Stimulated activated CD8-positive, alpha-beta memory T cell treated with anti-CD3 and anti-CD28 coated beads, Interleukin-12 subunit alpha, Interleukin-12 subunit beta, amount 100 ng/mL, for 1 hour (primary cell): ENCODE measurements around the gene SLC10A6.

Experiments used
- DNase-seq: peaks from one replicate; pipeline ENCODE4 v3.0.0-alpha.2; 2020; ENCODE audit warnings: low read depth

Gene SLC10A6

DNA sequence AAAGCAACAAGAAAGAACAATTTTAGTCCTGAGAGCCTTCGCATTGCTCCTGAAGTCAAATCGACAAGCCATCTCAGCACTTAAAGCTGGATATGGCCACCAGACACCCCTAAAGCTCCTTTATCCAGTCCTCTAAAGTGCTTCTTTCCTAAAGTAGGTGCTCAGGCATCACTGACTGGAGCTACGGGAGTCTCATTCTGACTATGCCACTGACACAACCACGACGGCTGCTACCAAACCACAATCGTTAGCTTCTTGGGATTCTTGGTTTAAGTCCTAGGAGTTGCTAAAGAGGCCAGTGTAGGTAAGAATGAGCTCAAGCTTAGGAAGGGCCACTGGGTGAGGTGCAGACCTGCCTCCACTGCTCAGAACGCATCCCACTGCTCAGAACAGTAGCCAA is 1.0 kb downstream of the SLC10A6 start:
- DNase-seq = no peak

DNA sequence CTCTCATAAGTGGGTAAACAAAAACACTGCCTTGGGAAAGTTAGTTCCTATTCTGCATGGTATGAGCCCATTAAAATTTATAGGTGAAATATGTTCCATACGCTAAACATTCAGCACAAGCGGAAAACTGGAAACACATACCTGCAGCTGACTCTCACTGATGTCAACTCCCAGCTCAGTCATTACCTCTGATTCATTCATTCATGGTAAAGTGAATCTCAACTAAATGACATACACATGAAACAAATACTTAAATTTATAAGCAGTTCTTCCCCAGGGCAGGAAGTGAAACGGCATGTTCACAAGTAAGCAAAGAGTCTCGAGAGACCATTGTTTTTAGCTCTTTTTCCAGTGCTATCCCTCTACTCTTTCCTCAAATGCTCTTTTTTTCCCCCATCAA is 1.6 kb downstream of the SLC10A6 start:
- no peak for DNase-seq

DNA sequence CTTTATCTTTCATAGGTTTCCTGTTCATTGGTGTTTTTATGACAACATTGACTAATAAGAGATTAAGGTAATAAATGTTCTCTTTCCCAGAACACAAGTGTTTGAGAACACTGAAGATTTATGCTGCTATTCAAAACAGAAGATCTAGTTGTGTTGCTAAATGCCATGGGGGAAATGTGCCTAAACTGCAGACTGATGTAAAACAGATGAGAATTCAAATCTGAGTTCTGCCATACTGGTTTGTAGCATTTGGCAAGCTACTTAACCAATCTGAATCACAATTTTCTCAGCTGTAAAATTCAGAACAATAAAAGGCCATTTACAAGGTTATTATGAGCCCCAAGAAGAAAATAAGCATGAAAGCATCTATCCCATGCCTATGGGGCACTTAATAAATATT is 2.3 kb downstream of the SLC10A6 start:
- DNase-seq = no peak

DNA sequence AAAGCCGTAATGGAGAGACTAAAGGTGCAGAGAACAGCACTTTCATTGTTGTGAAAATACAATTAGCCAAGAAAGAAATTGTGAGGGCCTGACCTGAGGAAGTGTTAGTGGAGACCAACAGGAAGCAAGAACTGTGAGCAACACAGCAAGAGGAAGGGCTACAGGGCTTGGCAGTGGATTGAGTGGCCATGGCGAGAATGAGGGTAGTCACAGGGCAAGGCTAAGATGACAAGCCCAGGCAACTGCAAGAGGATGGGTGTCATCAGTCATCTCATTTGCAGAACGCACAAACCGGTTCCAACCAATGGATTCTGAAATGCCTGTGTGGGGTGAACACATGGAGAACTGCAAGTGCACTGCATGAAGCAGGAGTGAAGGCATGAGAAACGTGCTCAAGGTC is 3.6 kb downstream of the SLC10A6 start:
- DNase-seq = no peak

DNA sequence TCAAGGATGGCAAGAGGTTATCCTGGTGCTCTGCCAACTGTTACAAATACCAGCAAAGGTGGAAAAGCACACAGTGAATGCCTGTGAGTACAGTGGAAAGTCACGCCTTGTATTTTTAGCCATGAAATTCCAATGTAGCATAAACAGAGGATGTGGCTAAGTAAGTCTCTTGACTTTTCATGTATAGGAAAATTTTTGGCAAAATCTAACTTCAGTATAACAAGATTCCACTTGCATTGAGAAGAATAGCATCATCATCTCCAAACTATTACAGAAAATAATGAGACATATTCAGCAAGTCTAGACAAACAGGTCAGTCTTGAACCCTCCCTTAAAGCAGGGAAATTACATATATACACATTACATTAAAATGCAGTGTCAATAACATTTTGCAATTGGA is 7.9 kb downstream of the SLC10A6 start:
- DNase-seq = no peak

DNA sequence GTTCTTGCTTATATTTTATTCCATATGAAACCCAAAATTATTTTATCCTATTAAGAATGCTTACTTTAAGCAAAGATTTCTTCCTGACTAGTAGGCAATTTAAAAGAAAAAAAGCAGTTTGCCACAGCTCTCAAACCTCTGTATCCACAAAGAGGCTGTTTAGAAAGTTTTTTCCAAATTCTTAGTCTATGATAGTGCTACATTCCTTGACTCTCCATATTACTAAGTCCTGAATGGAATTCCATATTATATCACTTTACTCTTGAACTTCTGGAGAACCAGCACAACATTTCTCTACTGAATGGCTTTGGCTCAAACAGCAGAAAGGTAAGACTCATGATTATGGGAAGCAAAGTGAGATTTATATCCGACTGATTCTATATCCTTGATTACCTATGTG is 8.3 kb downstream of the SLC10A6 start:
- no peak for DNase-seq

DNA sequence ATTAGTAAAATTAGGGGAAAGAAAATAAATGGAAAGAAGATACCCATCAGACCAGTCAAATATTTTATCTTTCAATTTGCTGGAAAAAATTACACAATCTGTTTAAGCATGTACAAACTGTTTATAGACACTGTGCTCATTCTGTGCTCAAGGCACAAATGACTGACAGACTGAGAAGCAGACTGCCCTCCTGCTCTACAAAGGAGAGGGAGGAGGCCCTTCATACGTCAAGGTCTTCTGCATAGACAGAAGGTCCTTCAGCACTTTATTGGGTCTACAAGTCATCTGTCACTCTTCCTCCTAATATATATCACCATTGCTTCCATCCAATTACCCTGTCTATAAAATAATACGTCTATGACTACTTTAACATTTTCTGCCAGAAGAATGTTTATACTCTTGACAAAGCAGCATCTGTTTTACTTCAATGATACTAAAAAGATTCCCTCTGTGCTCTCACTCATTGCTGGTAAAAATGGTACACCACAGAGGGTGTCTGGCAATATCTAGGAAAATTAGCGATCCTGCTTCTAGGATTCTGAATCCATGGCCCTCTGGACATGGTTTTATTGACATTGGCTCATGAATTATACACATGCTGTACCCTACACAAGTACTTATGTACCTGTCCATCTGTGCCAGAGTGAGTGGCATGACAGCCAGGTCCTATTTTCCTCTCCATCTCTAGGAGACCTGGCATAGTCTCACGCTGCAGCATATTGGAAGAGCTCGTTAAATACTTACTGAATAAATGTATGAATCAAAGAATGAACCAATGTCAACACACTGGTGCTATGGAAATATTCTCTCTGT is 11.3 kb downstream of the SLC10A6 start:
- DNase-seq = no peak

DNA sequence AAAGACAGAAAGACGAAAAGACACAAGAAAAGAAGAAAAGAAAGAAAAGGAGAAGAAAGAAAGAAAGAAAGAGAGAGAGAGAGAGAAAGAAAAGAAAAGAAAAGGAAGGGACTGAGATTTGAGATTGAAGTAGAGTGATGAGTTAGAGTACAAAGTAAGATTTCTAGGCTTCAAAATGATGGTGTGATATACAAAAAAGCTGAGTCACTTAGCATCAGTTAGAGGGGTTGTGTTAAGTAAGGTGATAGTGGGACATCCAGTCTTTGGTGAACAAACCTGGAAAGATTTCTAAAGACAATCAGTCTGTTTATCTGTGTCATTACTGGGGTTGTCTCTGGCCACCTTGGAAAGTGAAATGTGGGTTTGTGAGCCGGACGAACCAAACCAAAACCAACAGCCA is 13.5 kb downstream of the SLC10A6 start:
- DNase-seq = no peak

DNA sequence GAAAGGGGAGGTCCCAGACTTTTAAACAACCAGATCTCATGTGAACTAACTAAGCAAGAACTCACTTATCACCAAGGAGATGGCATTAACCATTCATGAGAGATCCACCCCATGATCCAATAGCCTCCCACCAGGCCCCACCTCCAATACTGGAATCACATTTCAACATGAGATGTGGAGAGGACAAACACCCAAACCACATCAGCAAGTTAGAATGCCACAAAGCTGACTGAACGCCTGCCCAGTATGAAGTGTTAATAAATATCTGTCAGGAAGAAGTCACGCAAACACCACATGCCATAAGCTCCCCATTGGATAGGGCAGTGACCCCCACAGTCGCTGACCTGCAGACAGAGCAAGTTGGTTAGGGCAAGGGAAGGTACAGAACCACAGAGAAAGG is 14.3 kb downstream of the SLC10A6 start:
- DNase-seq = no peak

DNA sequence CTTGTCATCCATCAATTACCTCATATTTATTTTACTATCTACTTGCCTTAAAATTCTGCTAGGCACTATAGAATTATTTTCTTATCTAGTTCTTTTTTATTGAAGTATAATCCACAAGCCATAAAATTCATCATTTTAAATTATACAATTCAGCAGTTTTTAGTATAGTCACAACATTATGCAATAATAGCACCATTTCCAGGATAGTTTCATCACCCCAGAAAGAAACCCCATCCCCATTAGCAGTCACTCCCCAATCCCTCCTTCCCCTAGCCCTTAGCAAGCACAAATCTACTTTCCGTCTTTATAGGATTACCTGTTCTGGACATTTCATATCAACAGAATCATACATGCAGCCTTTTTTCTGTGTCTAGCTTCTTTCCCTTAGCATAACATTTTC is 15.6 kb downstream of the SLC10A6 start:
- no peak for DNase-seq

DNA sequence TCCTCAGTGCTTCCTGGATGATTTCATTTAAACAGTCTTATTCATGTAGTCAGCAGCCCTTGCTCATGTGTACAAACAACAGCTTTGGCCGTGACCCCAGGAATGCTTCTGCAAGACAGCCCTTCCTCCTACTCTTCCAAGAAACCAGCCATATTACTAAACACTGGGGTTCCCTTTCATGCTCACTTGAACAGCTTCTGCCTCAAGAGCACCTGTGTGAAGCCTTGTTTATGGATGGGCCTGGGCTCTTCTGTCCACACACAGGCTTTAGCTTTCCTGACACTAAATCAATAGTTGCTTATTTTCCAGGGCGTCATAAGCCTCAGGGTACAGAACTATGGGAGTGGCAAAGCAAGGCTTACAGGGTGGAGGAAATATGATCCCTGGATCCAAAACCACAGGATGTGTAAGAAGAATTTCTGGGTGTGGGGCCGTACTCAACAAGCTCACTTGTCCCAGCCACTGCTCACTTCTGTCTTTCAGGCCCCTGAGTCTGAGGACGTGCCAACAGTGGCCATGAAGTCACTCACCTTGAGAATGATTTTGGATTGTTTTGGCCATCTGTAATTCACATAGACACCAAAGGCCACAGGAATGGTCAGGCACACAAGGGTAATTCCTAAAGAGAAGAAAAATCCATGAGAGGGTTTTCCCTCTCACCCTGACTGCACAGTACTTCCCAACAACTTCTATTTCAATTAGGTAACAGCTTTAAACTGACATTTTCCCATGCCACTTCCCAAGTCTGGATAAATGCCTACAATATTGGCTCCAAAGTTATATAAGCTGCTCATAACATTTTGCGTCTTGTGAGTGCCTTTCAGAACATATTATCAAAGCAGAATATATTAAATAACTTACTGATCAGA is 17.7 kb downstream of the SLC10A6 start:
- DNase-seq = no peak

DNA sequence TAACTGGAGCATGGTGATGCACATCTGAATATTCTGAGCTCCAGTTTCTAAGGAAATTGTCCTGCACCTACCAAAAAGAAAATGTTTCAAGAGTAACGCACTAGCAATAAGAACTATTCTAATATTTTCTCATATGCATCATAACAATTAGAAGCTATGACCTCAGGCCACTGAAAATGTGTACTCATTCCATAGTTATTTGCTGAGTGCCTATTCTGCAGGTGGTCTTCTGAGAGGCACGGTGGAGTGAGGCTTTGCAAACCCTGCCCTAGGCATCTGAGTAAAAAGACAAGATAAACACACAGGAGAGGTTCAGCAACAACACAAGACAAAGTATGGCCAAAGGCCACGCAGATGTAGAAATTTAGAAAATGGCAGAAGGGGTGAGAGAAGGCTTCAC is 23.7 kb downstream of the SLC10A6 start:
- DNase-seq = no peak

DNA sequence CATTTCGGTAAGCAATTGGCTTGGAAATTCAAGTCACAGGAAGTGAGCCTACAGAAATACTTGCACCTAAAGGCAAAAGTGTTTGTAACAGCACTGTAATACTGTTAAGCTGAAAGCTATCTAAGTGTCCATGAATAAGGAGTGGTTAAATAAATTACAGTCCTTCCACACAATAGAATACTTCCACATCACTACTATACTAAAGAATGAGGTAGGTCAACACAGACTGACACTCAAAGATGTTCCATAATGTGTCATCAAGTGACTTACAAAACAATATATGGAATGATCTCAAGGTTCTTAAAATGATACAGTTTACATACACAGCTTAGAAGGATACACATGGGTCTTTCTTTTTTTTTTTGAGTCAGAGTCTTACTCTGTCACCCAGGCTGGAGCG is 27.0 kb downstream of the SLC10A6 start:
- no peak for DNase-seq

DNA sequence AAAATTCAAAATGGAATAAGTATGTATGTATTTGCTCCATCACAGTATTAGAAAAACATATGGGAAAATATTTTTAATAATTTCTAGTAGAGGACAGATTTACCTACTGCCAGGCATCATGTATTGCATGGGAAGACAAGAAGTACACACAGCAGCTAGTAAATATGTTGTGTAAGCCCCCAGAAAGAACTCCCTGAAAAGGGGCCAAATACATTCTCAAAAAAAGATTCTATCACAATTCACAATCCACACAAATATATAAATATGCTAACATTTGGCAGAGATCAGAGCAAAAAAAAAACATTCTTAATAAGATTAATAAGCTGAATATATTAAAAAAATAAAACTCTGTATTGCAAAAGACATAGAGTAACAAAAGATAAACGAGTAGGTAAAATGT is 28.0 kb downstream of the SLC10A6 start:
- no peak for DNase-seq

DNA sequence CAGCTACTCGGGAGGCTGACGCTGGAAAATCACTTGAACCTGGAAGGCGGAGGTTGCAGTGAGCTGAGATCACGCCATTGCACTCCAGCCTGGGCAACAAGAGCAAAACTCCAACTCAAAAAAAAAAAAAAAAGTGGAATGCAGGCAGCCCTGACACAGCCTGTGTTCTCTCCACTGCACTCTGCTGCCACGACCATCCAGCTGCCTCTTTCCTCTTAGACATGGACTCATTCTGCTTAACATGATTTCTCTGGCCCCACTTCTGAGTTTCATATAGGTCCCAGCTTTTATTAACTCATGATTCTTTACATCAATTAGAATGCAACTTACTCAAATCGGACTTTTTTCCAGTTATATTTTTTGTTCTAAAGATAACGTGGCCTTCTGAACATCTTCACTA is 29.6 kb downstream of the SLC10A6 start:
- DNase-seq = no peak

DNA sequence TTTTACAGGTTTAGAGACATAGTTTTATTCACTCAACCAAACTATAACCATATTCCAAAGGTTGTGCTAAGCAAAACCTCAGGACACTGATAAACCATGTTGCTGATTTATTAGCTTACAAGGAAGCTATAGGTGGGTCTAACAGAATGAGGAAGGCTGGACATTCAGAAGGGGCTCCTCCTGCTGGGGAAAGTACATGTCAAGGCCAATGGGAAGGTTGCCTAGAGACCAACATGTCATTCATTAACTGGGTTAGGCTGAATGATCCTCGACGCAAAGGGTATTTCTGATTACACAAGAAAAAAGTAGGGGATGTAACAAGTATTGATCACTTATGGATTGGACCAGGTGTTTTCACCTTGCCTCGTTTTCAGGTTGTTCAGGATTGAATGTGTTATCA is 30.3 kb downstream of the SLC10A6 start:
- DNase-seq = no peak

DNA sequence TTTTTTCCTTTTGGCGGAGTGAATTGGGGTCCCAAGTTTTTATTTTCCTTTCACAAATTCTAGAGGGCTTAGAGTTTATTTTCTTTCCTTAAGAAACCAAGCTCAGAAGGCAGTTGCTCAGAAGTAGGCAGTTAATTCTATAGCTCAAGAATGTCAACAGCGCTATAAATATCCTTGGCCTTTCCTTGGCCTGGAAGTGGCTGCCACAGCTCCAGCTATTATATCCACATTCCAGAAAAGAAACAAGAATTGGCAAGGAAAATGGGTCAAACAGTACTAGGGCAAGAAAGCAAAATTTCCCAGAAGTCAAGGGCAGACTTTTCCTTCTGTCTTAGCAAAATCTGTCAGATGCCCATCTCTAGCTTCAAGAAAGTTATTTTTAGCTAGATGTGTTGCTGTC is 31.0 kb downstream of the SLC10A6 start:
- no peak for DNase-seq

DNA sequence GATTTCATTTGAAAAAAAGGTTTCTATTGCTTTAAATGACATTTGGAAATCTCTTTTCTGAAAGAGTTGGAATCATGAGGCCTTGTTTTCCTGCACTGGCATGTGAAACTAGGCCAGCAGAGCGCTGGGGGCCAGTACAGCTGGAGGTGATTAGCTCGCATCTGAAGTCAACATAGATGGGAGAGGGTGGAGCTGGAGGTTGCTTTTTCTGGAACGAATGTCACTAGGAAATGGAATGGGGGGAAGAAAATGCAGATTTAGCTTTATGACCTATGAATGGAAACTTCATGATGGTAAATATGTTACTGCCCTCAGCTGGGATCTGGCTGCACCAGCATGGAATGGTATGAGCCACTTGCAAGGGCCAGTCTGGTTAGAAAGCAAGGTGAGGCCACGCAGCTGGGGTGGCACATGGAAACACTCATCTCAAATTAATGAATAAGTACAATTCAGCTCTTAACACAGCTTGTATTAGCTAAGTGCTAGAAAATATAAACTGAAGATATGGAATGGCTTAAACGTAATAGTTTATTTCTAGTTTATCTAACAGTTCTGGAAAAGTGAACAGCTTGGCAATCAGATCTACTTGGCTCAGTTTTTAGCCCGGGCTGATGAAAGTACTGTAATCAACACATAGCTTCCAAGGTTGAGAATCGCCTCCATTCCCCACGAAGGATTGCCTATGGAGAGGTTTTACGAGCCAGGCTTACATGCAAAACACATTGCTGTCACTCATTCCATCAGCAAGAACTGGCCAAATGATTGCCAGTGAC is 32.5 kb downstream of the SLC10A6 start:
- DNase-seq = no peak

DNA sequence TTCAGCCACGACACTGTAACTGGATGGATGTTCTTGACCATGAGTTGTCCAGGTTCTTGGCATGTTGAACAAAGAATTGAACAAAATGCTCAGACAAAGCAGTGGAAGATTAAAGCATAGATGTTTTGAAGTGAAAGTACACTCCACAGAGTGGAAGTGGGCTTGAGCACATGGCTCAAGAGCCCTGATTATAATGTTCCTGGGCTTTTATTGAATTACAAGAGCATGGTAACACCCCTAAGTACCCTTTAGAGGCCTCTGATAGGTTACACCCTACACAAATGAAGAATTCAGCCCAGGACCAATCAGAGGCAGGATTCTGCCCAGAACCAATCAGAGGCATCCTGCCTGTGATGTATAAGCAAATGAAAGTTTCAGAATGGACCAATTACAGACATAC is 33.5 kb downstream of the SLC10A6 start:
- no peak for DNase-seq

DNA sequence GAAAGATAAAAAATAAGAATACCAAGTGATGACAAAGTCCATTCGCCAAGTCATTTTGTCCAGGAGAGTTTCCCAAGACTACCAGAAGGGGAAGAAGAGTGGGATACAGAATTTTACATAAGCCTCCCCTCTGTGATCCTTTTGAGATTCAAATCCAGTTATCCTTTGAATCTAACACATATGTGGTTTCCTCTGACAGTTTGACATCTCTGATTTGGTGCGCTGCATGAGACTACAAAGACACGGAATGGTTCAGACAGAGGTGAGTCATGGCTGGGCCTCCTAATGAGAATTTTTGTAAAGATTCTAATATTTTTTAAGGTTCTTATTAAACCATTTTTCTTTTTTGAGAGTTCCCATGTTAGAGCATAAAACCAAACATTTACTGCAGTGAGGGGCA is 38.3 kb downstream of the SLC10A6 start:
- no peak for DNase-seq

DNA sequence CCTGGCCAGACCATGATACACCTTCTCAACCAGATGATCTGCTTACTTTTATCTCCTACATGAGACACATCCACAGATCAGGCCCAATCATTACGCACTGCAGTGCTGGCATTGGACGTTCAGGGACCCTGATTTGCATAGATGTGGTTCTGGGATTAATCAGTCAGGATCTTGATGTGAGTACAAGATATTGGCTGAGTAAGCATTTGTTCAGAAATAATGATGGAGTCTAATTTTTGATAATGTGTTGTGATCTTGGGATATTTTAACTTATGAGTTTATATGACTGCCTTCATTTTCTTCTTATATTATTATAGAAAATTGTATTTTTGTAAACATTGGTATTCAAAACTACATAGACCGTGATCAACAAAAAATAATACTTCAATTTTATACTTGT is 39.4 kb downstream of the SLC10A6 start:
- DNase-seq = no peak

DNA sequence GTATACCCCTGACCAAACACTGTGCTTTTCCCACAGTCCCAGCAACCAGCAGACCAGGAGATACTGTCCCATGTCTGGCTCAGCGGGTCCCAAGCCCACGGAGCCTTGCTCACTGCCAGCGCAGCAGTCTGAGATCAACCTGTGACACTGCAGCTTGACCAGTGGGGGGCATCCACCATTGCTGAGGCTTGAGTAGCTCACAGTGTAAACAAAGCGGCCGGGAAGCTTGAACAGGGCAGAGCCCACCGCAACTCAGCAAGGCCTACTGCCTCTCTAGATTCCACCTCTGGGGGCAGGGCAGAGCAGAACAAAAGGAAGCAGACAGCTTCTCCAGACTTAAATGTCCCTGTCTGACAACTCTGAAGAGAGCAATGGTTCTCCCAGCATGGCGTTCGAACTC is 58.1 kb downstream of the SLC10A6 start:
- no peak for DNase-seq

DNA sequence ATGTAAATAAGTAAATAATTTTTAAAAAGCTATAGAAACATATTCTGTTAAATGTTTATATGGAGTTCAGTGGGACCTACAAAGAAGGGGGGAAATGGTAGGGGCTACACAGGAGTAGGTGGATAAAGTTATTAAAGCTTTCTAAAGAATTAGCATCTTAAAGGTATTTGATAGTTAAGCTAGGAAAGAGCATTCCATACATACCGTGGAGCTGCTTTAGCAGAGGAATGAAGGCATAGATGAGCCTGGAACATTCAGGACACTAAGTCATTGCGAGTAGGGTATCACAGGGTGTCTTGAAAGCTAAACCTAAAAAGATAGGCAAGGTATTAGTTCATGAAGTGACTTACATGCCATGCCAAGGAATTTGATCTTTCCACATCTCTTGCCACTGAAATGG is 60.4 kb downstream of the SLC10A6 start:
- DNase-seq = no peak
